Osteoblast (primary cell): Measurements from ENCODE around the gene EXOC7. TPM values are rescaled to one million over a fixed set of nuclear protein-coding genes. Genes with fewer than 3 reads are reported as not detected.

Experiments used
- DNase-seq: peaks from one replicate; pipeline ENCODE4 v3.0.0; 2011; ENCODE audit warnings: low spot score, mixed read lengths; ENCODE audit not compliant: insufficient read length; ENCODE audit errors: missing footprints
- H2AFZ ChIP-seq: 2 replicates; pipeline ENCODE4 v1.6.0; 2011; ENCODE audit warnings: mild to moderate bottlenecking, low read length
- H3K27ac ChIP-seq: 2 replicates; pipeline ENCODE4 v1.5.1; 2011; ENCODE audit warnings: mild to moderate bottlenecking, low read depth, low read length, moderate library complexity
- H3K27me3 ChIP-seq: 2 replicates; pipeline ENCODE4 v1.6.0; 2012; ENCODE audit warnings: mild to moderate bottlenecking, control low read depth, inconsistent platforms, low read length, moderate library complexity; ENCODE audit not compliant: insufficient read depth
- H3K36me3 ChIP-seq: 2 replicates; pipeline ENCODE4 v1.5.1; 2011; ENCODE audit warnings: mild to moderate bottlenecking, low read length, control low read depth, moderate library complexity; ENCODE audit not compliant: insufficient read depth
- H3K4me1 ChIP-seq: 2 replicates; pipeline ENCODE4 v1.5.1; 2011; ENCODE audit warnings: mild to moderate bottlenecking, low read length, control low read depth, moderate library complexity; ENCODE audit not compliant: insufficient read depth
- H3K4me2 ChIP-seq: 2 replicates; pipeline ENCODE4 v1.6.0; 2011; ENCODE audit warnings: mild to moderate bottlenecking, low read length; ENCODE audit not compliant: insufficient read depth
- H3K4me3 ChIP-seq: fragments of 200-600 bp; sonication (generic); 3 replicates; pipeline ENCODE4 v1.5.1; 2012; ENCODE audit warnings: mild to moderate bottlenecking, low read length, inconsistent platforms; ENCODE audit not compliant: insufficient read depth
- H3K79me2 ChIP-seq: 2 replicates; pipeline ENCODE4 v1.6.0; 2012; ENCODE audit warnings: mild to moderate bottlenecking, low read length, control low read depth, inconsistent platforms; ENCODE audit not compliant: insufficient read depth
- H3K9me3 ChIP-seq: 2 replicates; pipeline ENCODE4 v1.5.1; 2011; ENCODE audit warnings: low read depth, low read length, control low read depth
- H4K20me1 ChIP-seq: 2 replicates; pipeline ENCODE4 v1.6.0; 2012; ENCODE audit warnings: mild to moderate bottlenecking, low read length, control low read depth; ENCODE audit not compliant: insufficient read depth
- total RNA-seq: library from RNA; depleted of rRNA; stranded (reverse); fragments of >200 nt; gene quantifications from 2 replicates; pipeline ENCODE4 v1.2.3, GENCODE V29; 2012
- TF ChIP-seq, protein P1 (sequence below): IDR thresholded peaks from 2 replicates; pipeline ENCODE4 v1.5.1; 2011; ENCODE audit warnings: mild to moderate bottlenecking, low read depth, low read length, moderate library complexity; ENCODE audit errors: extremely low read depth

The EXOC7 gene
- total RNA-seq, 1 donor = 102 TPM

DNA sequence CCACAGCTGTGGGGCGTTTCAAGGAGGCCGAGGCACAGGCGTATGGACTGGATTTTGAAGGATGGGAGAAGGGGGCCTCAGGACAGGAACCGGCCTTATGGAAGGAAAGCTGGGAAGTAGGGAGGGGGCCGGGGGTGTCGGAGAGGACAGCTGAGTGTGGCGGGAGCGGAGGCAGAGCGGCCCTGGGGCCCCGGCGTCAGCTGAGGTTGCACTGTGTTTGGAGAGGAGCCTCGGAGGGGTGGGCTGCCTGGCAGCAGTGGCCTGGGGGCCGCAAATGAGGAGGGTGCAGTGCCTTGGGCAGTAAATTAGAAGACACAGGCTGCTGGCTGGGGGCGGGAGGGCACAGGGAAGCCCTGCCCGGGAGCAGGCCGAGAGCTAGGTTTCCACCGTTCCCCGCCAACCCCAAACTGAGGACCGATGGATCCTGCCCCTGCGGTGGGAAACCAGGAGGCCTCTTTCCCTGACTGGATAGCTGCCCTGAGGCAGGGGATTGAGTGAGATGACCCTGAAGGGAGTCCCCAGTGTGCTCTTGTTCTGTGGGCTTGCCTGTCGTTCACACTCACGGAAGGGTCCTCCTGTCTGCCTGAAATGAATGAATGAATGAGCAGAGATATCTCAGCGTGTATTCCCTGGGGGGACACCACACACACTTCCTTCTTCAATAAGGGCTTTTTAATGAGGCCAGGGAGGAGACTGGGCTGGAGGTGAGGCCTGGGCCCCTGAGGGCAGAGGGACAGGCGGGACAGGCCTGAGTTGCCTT is 19.0 kb upstream of the EXOC7 start:
- Histone ChIP-seq H3K36me3 (no peaks in the 10 kb centered on the region), H3K4me3 (no peak overlapping the region), H3K4me2 (no peak overlapping the region), H3K4me1 (peaks cover 4% of the 10 kb centered on the region), H3K79me2 (no peaks in the 10 kb centered on the region), H2AFZ (no peak overlapping the region), H3K27me3 (peaks cover 3% of the 10 kb centered on the region), H3K27ac (no peak overlapping the region), H3K9me3 (no peaks in the 10 kb centered on the region), H4K20me1 (no peaks in the 10 kb centered on the region)
- DNase-seq = peak; percentile 86
- TF ChIP-seq, protein P1, sequence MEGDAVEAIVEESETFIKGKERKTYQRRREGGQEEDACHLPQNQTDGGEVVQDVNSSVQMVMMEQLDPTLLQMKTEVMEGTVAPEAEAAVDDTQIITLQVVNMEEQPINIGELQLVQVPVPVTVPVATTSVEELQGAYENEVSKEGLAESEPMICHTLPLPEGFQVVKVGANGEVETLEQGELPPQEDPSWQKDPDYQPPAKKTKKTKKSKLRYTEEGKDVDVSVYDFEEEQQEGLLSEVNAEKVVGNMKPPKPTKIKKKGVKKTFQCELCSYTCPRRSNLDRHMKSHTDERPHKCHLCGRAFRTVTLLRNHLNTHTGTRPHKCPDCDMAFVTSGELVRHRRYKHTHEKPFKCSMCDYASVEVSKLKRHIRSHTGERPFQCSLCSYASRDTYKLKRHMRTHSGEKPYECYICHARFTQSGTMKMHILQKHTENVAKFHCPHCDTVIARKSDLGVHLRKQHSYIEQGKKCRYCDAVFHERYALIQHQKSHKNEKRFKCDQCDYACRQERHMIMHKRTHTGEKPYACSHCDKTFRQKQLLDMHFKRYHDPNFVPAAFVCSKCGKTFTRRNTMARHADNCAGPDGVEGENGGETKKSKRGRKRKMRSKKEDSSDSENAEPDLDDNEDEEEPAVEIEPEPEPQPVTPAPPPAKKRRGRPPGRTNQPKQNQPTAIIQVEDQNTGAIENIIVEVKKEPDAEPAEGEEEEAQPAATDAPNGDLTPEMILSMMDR = no peak

DNA sequence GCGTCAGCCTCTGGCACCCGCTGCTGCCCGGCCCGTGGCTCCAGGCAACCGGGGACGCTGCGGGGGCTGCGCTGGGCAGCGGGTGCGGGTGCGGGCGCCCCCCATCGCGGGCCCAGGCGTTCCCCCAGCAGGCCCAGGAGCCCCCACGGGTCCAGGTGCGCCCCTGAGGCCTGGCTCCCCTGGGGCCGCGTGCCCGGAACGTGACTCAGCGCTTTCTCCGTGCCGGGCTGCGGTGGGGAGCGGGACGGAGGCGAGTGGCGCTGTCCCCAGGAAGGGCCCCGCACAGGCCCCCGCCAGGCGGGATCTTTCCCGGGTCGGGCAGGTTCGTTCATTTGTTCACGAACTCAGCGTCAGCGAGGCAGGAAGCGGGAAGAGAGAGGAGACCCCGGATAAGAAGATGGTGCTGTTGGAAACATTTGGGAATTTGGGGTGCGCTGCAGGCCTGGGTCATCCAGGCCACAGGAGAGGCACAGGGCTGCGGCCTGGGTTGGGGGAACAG is 18.4 kb upstream of the EXOC7 start:
- no peaks in the 10 kb centered on the region for H3K79me2 ChIP-seq
- H2AFZ ChIP-seq = peak overlapping the region; percentile 88
- H3K4me2 ChIP-seq = peak overlapping the region; percentile 74
- H3K27me3 ChIP-seq = peaks cover 3% of the 10 kb centered on the region
- H3K9me3 ChIP-seq = no peaks in the 10 kb centered on the region
- H3K27ac ChIP-seq = no peak overlapping the region
- DNase-seq = peak; percentile 79
- H3K36me3 ChIP-seq = no peaks in the 10 kb centered on the region
- TF ChIP-seq, protein P1 = no peak
- H3K4me1 ChIP-seq = peaks cover 4% of the 10 kb centered on the region
- peak overlapping the region; percentile 64 for H3K4me3 ChIP-seq
- no peaks in the 10 kb centered on the region for H4K20me1 ChIP-seq

DNA sequence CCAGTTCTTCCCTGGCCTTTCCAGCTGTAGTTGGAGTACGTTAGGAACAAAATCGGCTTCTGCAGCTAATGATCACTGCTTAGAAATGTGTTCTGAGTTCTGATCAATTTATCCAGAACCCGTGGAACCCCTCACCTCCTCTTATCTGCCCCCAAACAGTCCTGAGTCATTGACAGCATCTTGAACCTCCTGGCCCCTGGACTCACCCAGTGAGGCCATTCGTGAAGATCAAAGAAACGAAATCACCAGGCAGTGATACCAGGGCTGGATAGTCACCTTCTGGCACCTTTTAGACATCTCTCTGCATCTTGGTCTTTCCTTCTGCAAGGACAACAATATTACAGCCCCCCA is 17.0 kb upstream of the EXOC7 start:
- H3K4me1 ChIP-seq = peaks cover 4% of the 10 kb centered on the region
- no peak overlapping the region for H3K4me2 ChIP-seq
- H3K27ac ChIP-seq = no peak overlapping the region
- no peaks in the 10 kb centered on the region for H3K36me3 ChIP-seq
- peak; percentile 72 for DNase-seq
- H3K9me3 ChIP-seq = no peaks in the 10 kb centered on the region
- TF ChIP-seq, protein P1 = no peak
- H3K4me3 ChIP-seq = no peak overlapping the region
- H2AFZ ChIP-seq = no peak overlapping the region
- no peaks in the 10 kb centered on the region for H4K20me1 ChIP-seq
- no peaks in the 10 kb centered on the region for H3K79me2 ChIP-seq
- H3K27me3 ChIP-seq = no peaks in the 10 kb centered on the region
